WTC11 (cell line): ENCODE results near the gene FAM43A. TPM values are rescaled to one million over a fixed set of nuclear protein-coding genes. Genes with fewer than 3 reads are reported as not detected.

ENCODE experiments used
- ATF6 ChIP-seq: sonication (generic); formaldehyde crosslinking; IDR thresholded peaks from 2 replicates; pipeline ENCODE4 v1.8.1; 2023; ENCODE audit warnings: mild to moderate bottlenecking, missing genetic modification reagents
- CREM ChIP-seq: sonication (generic); formaldehyde crosslinking; IDR thresholded peaks from 2 replicates; pipeline ENCODE4 v1.8.1; 2022; ENCODE audit warnings: mild to moderate bottlenecking, missing genetic modification reagents, moderate library complexity
- FOXP1 ChIP-seq: sonication (generic); formaldehyde crosslinking; IDR thresholded peaks from 2 replicates; pipeline ENCODE4 v1.8.0; 2022; ENCODE audit warnings: missing genetic modification reagents, mild to moderate bottlenecking, moderate library complexity, borderline replicate concordance
- JAZF1 ChIP-seq: fragments of 250-450 bp; sonication (Bioruptor Pico); IDR thresholded peaks from 2 replicates; pipeline ENCODE4 v1.9.0; 2021; ENCODE audit warnings: moderate library complexity, mild to moderate bottlenecking, inconsistent platforms
- KAT7 ChIP-seq: sonication (generic); formaldehyde crosslinking; IDR thresholded peaks from 2 replicates; pipeline ENCODE4 v1.8.1; 2023; ENCODE audit warnings: missing genetic modification reagents, mild to moderate bottlenecking, borderline replicate concordance
- MYBL2 ChIP-seq: sonication (generic); formaldehyde crosslinking; IDR thresholded peaks from 2 replicates; pipeline ENCODE4 v1.8.1; 2023; ENCODE audit warnings: mild to moderate bottlenecking, moderate library complexity, missing genetic modification reagents
- NR3C1 ChIP-seq: sonication (generic); formaldehyde crosslinking; conservative IDR thresholded peaks from 2 replicates; pipeline ENCODE4 v1.8.1; 2023; ENCODE audit warnings: low read depth, mild to moderate bottlenecking, missing genetic modification reagents
- PRRX2 ChIP-seq: fragments of 250-450 bp; sonication (Bioruptor Pico); IDR thresholded peaks from 2 replicates; pipeline ENCODE4 v1.8.0; 2021; ENCODE audit warnings: mild to moderate bottlenecking
- ZBTB43 ChIP-seq: sonication (generic); formaldehyde crosslinking; IDR thresholded peaks from 2 replicates; pipeline ENCODE4 v1.8.1; 2023; ENCODE audit warnings: mild to moderate bottlenecking, missing genetic modification reagents
- ZMAT4 ChIP-seq: fragments of 250-450 bp; sonication (Bioruptor Pico); IDR thresholded peaks from 2 replicates; pipeline ENCODE4 v1.9.0; 2021; ENCODE audit warnings: mild to moderate bottlenecking
- ZNF121 ChIP-seq: sonication (generic); formaldehyde crosslinking; IDR thresholded peaks from 2 replicates; pipeline ENCODE4 v1.8.0; 2023; ENCODE audit warnings: missing genetic modification reagents
- ZNF232 ChIP-seq: sonication (generic); formaldehyde crosslinking; IDR thresholded peaks from 2 replicates; pipeline ENCODE4 v1.8.0; 2022; ENCODE audit warnings: mild to moderate bottlenecking, missing genetic modification reagents
- ZNF423 ChIP-seq: fragments of 250-450 bp; sonication (Bioruptor Pico); IDR thresholded peaks from 2 replicates; pipeline ENCODE4 v2.1.2; 2022; ENCODE audit warnings: mild to moderate bottlenecking, moderate library complexity
- ZNF532 ChIP-seq: fragments of 250-450 bp; sonication (Bioruptor Pico); IDR thresholded peaks from 2 replicates; pipeline ENCODE4 v1.9.0; 2021; ENCODE audit warnings: mild to moderate bottlenecking, borderline replicate concordance
- total RNA-seq: library from RNA; stranded (reverse); gene quantifications from 3 replicates; pipeline ENCODE4 v1.2.3, GENCODE V29; 2021
- TF ChIP-seq, protein P1 (sequence below): sonication (generic); formaldehyde crosslinking; IDR thresholded peaks from 2 replicates; pipeline ENCODE4 v1.8.1; 2023; ENCODE audit warnings: mild to moderate bottlenecking, missing genetic modification reagents, borderline replicate concordance
- TF ChIP-seq, protein P2 (sequence below): fragments of 200-600 bp; IDR thresholded peaks from 2 replicates; pipeline ENCODE4 v1.8.0; 2022; ENCODE audit warnings: antibody characterized with exemption
- TF ChIP-seq, protein P3 (sequence below): sonication (generic); formaldehyde crosslinking; IDR thresholded peaks from 2 replicates; pipeline ENCODE4 v1.8.1; 2022; ENCODE audit warnings: low read depth, missing genetic modification reagents, borderline replicate concordance
- TF ChIP-seq, protein P4 (sequence below): fragments of 250-450 bp; sonication (Bioruptor Pico); IDR thresholded peaks from 2 replicates; pipeline ENCODE4 v1.9.0; 2021; ENCODE audit warnings: mild to moderate bottlenecking

FAM43A gene
- total RNA-seq, 1 experiment from 2014 or later = 2.6 TPM

GRCh38 chr3:194671900-194672808 lies 13.5 kb upstream of the FAM43A start, which contains the start of gene LSG1 (continued):
- TF ChIP-seq, protein P1, sequence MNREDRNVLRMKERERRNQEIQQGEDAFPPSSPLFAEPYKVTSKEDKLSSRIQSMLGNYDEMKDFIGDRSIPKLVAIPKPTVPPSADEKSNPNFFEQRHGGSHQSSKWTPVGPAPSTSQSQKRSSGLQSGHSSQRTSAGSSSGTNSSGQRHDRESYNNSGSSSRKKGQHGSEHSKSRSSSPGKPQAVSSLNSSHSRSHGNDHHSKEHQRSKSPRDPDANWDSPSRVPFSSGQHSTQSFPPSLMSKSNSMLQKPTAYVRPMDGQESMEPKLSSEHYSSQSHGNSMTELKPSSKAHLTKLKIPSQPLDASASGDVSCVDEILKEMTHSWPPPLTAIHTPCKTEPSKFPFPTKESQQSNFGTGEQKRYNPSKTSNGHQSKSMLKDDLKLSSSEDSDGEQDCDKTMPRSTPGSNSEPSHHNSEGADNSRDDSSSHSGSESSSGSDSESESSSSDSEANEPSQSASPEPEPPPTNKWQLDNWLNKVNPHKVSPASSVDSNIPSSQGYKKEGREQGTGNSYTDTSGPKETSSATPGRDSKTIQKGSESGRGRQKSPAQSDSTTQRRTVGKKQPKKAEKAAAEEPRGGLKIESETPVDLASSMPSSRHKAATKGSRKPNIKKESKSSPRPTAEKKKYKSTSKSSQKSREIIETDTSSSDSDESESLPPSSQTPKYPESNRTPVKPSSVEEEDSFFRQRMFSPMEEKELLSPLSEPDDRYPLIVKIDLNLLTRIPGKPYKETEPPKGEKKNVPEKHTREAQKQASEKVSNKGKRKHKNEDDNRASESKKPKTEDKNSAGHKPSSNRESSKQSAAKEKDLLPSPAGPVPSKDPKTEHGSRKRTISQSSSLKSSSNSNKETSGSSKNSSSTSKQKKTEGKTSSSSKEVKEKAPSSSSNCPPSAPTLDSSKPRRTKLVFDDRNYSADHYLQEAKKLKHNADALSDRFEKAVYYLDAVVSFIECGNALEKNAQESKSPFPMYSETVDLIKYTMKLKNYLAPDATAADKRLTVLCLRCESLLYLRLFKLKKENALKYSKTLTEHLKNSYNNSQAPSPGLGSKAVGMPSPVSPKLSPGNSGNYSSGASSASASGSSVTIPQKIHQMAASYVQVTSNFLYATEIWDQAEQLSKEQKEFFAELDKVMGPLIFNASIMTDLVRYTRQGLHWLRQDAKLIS (CRISPR knock-in tag) = no peak
- TF ChIP-seq, protein P2, sequence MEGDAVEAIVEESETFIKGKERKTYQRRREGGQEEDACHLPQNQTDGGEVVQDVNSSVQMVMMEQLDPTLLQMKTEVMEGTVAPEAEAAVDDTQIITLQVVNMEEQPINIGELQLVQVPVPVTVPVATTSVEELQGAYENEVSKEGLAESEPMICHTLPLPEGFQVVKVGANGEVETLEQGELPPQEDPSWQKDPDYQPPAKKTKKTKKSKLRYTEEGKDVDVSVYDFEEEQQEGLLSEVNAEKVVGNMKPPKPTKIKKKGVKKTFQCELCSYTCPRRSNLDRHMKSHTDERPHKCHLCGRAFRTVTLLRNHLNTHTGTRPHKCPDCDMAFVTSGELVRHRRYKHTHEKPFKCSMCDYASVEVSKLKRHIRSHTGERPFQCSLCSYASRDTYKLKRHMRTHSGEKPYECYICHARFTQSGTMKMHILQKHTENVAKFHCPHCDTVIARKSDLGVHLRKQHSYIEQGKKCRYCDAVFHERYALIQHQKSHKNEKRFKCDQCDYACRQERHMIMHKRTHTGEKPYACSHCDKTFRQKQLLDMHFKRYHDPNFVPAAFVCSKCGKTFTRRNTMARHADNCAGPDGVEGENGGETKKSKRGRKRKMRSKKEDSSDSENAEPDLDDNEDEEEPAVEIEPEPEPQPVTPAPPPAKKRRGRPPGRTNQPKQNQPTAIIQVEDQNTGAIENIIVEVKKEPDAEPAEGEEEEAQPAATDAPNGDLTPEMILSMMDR = peak; percentile 9; the same call in 1 of the 2 replicates
- TF ChIP-seq, protein P3, sequence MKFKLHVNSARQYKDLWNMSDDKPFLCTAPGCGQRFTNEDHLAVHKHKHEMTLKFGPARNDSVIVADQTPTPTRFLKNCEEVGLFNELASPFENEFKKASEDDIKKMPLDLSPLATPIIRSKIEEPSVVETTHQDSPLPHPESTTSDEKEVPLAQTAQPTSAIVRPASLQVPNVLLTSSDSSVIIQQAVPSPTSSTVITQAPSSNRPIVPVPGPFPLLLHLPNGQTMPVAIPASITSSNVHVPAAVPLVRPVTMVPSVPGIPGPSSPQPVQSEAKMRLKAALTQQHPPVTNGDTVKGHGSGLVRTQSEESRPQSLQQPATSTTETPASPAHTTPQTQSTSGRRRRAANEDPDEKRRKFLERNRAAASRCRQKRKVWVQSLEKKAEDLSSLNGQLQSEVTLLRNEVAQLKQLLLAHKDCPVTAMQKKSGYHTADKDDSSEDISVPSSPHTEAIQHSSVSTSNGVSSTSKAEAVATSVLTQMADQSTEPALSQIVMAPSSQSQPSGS (CRISPR knock-in tag) = no peak
- no peak for TF ChIP-seq KAT7
- no peak for TF ChIP-seq MYBL2 (CRISPR knock-in tag)
- no peak for TF ChIP-seq ATF6
- no peak for TF ChIP-seq ZNF423 (CRISPR knock-in tag)
- no peak for TF ChIP-seq ZBTB43 (CRISPR knock-in tag)
- TF ChIP-seq, protein P4, sequence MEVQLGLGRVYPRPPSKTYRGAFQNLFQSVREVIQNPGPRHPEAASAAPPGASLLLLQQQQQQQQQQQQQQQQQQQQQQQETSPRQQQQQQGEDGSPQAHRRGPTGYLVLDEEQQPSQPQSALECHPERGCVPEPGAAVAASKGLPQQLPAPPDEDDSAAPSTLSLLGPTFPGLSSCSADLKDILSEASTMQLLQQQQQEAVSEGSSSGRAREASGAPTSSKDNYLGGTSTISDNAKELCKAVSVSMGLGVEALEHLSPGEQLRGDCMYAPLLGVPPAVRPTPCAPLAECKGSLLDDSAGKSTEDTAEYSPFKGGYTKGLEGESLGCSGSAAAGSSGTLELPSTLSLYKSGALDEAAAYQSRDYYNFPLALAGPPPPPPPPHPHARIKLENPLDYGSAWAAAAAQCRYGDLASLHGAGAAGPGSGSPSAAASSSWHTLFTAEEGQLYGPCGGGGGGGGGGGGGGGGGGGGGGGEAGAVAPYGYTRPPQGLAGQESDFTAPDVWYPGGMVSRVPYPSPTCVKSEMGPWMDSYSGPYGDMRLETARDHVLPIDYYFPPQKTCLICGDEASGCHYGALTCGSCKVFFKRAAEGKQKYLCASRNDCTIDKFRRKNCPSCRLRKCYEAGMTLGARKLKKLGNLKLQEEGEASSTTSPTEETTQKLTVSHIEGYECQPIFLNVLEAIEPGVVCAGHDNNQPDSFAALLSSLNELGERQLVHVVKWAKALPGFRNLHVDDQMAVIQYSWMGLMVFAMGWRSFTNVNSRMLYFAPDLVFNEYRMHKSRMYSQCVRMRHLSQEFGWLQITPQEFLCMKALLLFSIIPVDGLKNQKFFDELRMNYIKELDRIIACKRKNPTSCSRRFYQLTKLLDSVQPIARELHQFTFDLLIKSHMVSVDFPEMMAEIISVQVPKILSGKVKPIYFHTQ (CRISPR knock-in tag) = no peak
- no peak for TF ChIP-seq NR3C1 (CRISPR knock-in tag)
- TF ChIP-seq ZMAT4 = no peak
- TF ChIP-seq PRRX2 = no peak
- no peak for TF ChIP-seq ZNF532
- TF ChIP-seq FOXP1 (CRISPR knock-in tag) = peak; percentile 6; the same call in 1 of the 2 replicates
- TF ChIP-seq ZNF232 (CRISPR knock-in tag) = no peak
- no peak for TF ChIP-seq ZNF121 (CRISPR knock-in tag)
- TF ChIP-seq CREM (CRISPR knock-in tag) = peak; percentile 73
- TF ChIP-seq JAZF1 = no peak
